Muscle layer of duodenum (tissue), 2 donors: ENCODE data around the gene TMED8.

ENCODE experiments used
- H3K27ac ChIP-seq: one replicate; pipeline ENCODE4 v1.7.0; 2013; ENCODE audit warnings: mild to moderate bottlenecking, low read length
- H3K27me3 ChIP-seq: one replicate; pipeline ENCODE4 v1.7.0; 2013; ENCODE audit warnings: low read depth, mild to moderate bottlenecking, control low read depth, low read length
- H3K36me3 ChIP-seq, 2 donors: one replicate each; pipeline ENCODE4 v1.7.0; 2013; ENCODE audit warnings: low read length in 2 of 2, control low read depth in 1 of 2, mild to moderate bottlenecking in 1 of 2; ENCODE audit not compliant: insufficient read depth in 2 of 2, control insufficient read depth in 1 of 2
- H3K4me1 ChIP-seq, 2 donors: one replicate each; pipeline ENCODE4 v1.7.0; 2013; ENCODE audit warnings: low read length in 2 of 2, mild to moderate bottlenecking in 2 of 2, control low read depth in 1 of 2, moderate library complexity in 1 of 2; ENCODE audit not compliant: insufficient read depth in 2 of 2, control insufficient read depth in 1 of 2
- H3K4me3 ChIP-seq, 2 donors: one replicate each; pipeline ENCODE4 v1.7.0; 2013; ENCODE audit warnings: low read length in 2 of 2, low read depth in 1 of 2, mild to moderate bottlenecking in 1 of 2
- H3K9me3 ChIP-seq, 2 donors: one replicate each; pipeline ENCODE4 v1.7.0; 2013; ENCODE audit warnings: low read length in 2 of 2, control low read depth in 1 of 2, mild to moderate bottlenecking in 1 of 2; ENCODE audit not compliant: control insufficient read depth in 1 of 2
- donor health status: healthy.

Gene TMED8

GRCh38 chr14:77296155-77296554 is 80.7 kb downstream of the TMED8 start:
- H3K4me1 ChIP-seq = no peaks in the 10 kb centered on the region
- no peak overlapping the region for H3K4me3 ChIP-seq
- no peaks in the 10 kb centered on the region for H3K27me3 ChIP-seq
- H3K36me3 ChIP-seq = peaks cover 14 to 47% of the 10 kb centered on the region in 2 donors
- no peak overlapping the region for H3K27ac ChIP-seq
- no peaks in the 10 kb centered on the region for H3K9me3 ChIP-seq

- H3K27ac ChIP-seq = no peak overlapping the region
These were observed 86.2 kb downstream of the TMED8 start for GRCh38 chr14:77290705-77291104.

GRCh38 chr14:77286576-77286975 is 90.3 kb downstream of the TMED8 start:
- no peaks in the 10 kb centered on the region for H3K9me3 ChIP-seq
- H3K36me3 ChIP-seq = peaks cover 38 to 76% of the 10 kb centered on the region in 2 donors
- no peaks in the 10 kb centered on the region for H3K27me3 ChIP-seq
- H3K4me1 ChIP-seq = no peaks in the 10 kb centered on the region
- no peak overlapping the region for H3K27ac ChIP-seq
- H3K4me3 ChIP-seq = no peak overlapping the region

More at GRCh38 chr14:77290705-77291104, 86.2 kb downstream of the TMED8 start:
- Histone ChIP-seq H3K27me3 (no peaks in the 10 kb centered on the region), H3K36me3 (peaks cover 13 to 42% of the 10 kb centered on the region in 2 donors), H3K4me1 (no peaks in the 10 kb centered on the region), H3K4me3 (no peak overlapping the region), H3K9me3 (no peaks in the 10 kb centered on the region)
